NCI-H1436 treated with DMSO at 0.1 percent for 48 hours (cell line): ENCODE results near the gene PLIN5.

Source experiments
- DNase-seq: peaks from one replicate; lab custom pipeline; 2025; lab: John Stamatoyannopoulos, UW

PLIN5 gene

GRCh38 chr19:4522291-4523002, 12.6 kb downstream of the PLIN5 start:
- DNase-seq = no peak

DNA sequence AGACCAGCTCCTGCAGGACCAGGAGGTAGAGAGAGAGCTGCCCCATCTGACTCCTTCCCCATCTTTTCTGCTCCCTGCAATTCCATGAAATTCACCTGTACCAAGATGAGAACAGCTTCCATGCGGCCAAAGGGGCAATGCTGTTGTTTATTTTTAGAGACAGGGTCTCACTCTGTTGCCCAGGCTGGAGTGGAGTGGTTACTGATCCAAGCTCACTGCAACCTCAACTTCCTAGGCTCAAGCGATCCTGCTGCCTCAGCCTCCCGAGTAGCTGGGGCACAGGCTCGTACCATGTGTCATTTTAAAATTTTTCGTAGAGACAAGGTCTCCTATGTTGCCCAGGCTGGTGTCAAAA, 13.2 kb downstream of the PLIN5 start:
- DNase-seq = no peak

GRCh38 chr19:4521170-4521887, 13.7 kb downstream of the PLIN5 start:
- no peak for DNase-seq

DNA sequence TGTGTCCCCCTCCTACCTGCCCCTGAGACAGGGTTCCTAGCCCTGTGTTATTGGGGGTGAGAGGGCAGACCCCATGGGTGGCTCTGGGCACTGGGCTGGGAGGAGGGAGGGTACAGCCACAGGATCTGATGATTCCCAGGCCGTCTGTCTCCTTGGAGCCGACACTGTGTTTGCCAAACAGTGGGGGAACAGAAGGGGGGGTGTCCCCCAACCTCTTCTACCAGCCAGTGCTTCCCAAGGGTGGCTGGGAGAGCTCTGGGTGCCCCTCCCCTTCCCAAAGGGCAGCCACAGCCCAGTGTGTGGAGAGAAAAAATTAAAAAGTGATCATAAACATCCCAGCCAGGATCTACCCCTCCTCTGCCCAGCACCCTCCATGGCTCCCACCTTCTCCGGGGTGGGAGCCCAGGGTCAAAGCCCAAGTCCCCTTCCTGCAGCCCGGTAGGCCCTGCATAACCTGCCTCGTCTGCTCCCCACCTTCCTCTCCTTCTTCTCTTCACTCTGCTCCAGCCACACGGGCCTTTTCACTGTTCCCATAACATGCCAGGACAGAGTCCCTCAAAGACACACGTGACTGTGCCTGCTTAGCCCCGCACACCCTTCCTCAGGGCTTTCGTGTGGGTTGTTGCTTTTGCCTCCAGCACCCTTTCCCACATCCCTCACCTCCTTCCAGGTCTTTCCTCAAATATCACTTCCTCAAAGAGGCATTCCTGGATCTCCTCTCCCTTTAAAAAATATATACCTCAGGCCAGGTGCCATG, 15.3 kb downstream of the PLIN5 start:
- DNase-seq = no peak

- no peak for DNase-seq
Observed at GRCh38 chr19:4519172-4519496, 15.9 kb downstream of the PLIN5 start.

- DNase-seq = no peak
Observed at GRCh38 chr19:4518345-4519171, 16.5 kb downstream of the PLIN5 start, which contains the start of gene PLIN4. Gene PLIN4, minus strand, starts transcription at chr19:4518486. Its CDS starts 214 bp downstream, at chr19:4518272.

DNA sequence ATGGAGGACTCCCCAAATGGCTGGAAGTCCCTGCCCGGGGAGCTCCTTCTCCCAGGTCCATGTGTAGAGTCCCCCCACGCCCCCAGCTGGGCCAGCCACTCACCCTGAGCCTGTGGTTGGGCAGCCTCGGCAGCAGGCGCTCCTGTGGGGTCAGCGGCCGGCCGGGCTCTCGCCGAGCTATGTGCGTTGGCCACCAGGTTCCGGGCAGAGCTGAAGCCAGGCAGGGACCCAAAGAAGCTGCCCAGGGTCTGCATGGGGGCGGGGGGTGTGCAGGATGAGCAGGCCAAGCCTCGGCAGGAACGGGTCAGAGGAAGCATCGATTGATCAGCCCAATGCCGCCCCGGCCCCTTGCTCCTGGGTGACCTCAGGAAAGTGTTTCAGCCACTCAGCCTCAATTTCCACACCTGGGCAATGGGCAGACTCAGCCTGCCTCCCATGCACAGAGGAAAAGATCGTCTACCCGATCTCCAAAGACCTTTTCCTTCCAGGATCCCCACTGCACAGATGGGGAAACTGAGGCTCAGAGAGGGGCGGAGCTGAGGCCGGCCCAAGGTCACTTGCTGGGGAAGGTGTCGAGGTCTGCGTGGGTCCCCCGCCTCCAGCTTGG, 17.5 kb downstream of the PLIN5 start:
- DNase-seq = no peak

DNA sequence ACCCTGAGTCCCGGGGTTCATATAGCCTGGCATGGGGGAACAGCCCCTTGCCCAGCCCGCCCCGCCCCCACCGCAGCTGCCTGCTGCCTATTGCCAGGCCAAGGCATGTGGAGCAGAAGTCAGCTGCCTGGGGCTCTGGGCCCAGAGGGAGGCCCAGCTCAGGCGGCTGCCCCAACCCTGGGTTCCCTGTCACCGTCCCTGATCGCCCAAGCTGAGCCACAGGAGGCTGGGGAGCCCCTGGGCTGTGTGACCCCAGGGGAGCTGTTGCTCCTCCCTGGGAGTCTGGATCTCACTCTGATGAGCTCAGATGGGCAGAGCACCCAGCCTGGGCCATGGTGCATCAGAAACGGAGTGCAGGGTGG, 18.1 kb downstream of the PLIN5 start:
- DNase-seq = no peak

- DNase-seq = no peak
Observed at GRCh38 chr19:4516199-4516938, 18.7 kb downstream of the PLIN5 start.

DNA sequence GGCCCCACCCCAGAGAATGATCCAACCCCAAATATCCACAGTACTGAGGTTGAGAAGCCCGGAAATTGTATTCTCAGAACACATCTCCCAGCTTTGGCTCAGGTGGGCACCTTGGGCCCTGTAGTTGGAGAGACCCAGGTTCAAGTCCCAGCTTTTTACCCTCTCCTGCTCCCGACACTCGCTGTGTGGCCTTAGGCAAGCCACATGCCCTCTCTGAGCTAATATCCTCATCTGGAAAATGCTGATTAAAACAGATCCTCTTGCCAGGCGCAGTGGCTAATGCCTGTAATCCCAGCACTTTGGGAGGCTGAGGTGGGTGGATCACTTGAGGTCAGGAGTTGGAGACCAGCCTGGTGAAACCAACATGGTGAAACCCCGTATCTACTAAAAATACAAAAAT, 19.3 kb downstream of the PLIN5 start:
- DNase-seq = no peak

- DNase-seq = no peak
Observed at GRCh38 chr19:4513248-4513647, 21.8 kb downstream of the PLIN5 start.

- no peak for DNase-seq
Observed at GRCh38 chr19:4512070-4512469, 23.0 kb downstream of the PLIN5 start.

- no peak for DNase-seq
Observed at GRCh38 chr19:4511300-4512054, 23.5 kb downstream of the PLIN5 start.

DNA sequence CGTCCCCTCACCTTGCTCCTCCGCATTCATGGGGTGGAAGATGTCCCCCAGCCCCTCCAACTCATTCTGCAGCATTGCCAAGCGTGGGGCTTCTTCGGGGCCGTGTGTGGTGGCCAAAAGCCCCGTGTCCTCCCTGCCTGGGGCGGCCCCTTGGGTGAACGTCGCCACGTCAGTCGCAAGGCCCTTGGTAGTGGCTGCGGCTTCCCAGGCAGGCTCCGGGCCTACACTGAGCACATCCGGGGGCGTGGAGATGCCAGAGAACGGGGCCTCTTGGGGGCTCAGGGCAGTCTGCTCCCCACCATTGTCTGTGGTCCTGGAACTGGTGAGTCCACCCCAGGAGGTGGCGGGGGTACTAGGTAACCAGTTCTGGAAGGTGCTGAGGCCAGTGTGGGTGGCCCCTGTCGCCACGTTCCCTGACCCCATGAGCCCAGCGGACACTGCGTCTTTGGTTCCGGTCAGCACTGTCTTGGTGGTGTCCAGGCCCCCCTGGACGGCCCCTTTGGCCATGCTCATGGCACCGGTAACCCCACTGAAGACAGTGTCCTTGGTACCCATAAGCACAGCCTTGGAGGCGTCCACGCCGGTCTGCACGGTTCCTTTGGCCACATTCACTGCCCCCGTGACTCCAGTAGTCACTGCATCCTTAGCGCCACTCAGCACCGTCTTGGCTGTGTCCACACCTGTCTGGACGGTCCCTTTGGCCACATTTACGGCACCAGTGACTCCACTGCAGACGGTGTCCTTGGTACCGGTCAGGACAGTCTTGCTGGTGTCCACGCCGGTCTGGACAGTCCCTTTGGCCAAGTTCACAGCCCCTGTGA, 24.4 kb downstream of the PLIN5 start:
- DNase-seq = no peak

- no peak for DNase-seq
Observed at GRCh38 chr19:4508698-4509097, 26.3 kb downstream of the PLIN5 start.

- DNase-seq = no peak
Observed at GRCh38 chr19:4507804-4508203, 27.2 kb downstream of the PLIN5 start.

DNA sequence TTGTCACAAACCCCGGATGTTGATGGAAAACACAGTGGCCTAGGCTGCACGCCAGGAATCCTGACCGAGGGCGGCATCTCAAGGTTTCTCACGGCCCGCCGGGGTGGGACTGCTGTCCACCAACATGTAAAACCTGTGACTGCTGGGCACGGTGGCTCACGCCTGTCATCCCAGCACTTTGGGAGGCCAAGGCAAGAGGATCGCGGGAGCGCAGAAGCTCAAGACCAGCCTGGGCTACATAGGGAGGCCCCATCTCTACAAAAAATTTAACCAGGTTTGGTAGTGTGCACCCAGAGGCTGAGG, 27.9 kb downstream of the PLIN5 start:
- DNase-seq = no peak

GRCh38 chr19:4506449-4507149, 28.4 kb downstream of the PLIN5 start:
- DNase-seq = no peak
